Neural cell (in vitro differentiated cells): Measurements from ENCODE around the gene MXD4. TPM values are rescaled to one million over a fixed set of nuclear protein-coding genes. Genes with fewer than 3 reads are reported as not detected.

Source experiments
- H2AFZ ChIP-seq: fragments of 200-600, 300-800 bp; sonication (generic), shearing (Covaris generic); 2 replicates; pipeline ENCODE4 v1.6.0; 2014; ENCODE audit warnings: low read depth, mild to moderate bottlenecking, antibody characterized with exemption, low read length, moderate library complexity
- H3F3A ChIP-seq: fragments of 200-600 bp; shearing (Covaris generic); 2 replicates; pipeline ENCODE4 v1.6.1; 2016; ENCODE audit warnings: mild to moderate bottlenecking, moderate library complexity, mixed read lengths, antibody characterized with exemption, low read length; ENCODE audit not compliant: insufficient read depth, poor library complexity, severe bottlenecking
- H3K27ac ChIP-seq: fragments of 200-600, 300-800 bp; sonication (generic), shearing (Covaris generic); 2 replicates; pipeline ENCODE4 v1.5.1; 2014; ENCODE audit warnings: mild to moderate bottlenecking, low read length, moderate library complexity
- H3K27me3 ChIP-seq: fragments of 300-800, 200-600 bp; sonication (generic), shearing (Covaris generic); 2 replicates; pipeline ENCODE4 v1.6.0; 2014; ENCODE audit warnings: mild to moderate bottlenecking, low read depth, low read length, moderate library complexity; ENCODE audit not compliant: insufficient read depth
- H3K36me3 ChIP-seq: fragments of 300-800, 200-600 bp; sonication (generic), shearing (Covaris generic); 2 replicates; pipeline ENCODE4 v1.5.1; 2014; ENCODE audit warnings: mild to moderate bottlenecking, antibody characterized with exemption, low read length, moderate library complexity; ENCODE audit not compliant: insufficient read depth
- H3K4me2 ChIP-seq: fragments of 300-800, 200-600 bp; sonication (generic), shearing (Covaris generic); 2 replicates; pipeline ENCODE4 v1.6.0; 2014; ENCODE audit warnings: mild to moderate bottlenecking, low read length
- H3K4me3 ChIP-seq: fragments of 300-800, 200-600 bp; sonication (generic), shearing (Covaris generic); 2 replicates; pipeline ENCODE4 v1.5.1; 2014; ENCODE audit warnings: mild to moderate bottlenecking, low read length, moderate library complexity
- H3K79me2 ChIP-seq: fragments of 200-600 bp; shearing (Covaris generic); replicated peaks from 2 replicates; pipeline ENCODE4 v1.6.0; 2014; ENCODE audit warnings: mild to moderate bottlenecking, low read length, moderate library complexity; ENCODE audit not compliant: insufficient read depth
- H3K9ac ChIP-seq: fragments of 300-800, 200-600 bp; sonication (generic), shearing (Covaris generic); 2 replicates; pipeline ENCODE4 v1.6.1; 2016; ENCODE audit warnings: mild to moderate bottlenecking, low read length, mixed read lengths
- H3K9me2 ChIP-seq: fragments of 200-600 bp; shearing (Covaris generic); 2 replicates; pipeline ENCODE4 v1.6.1; 2016; ENCODE audit warnings: mild to moderate bottlenecking, low read length, mixed read lengths; ENCODE audit not compliant: insufficient read depth
- H3K9me3 ChIP-seq: fragments of 200-600, 300-800 bp; sonication (generic), shearing (Covaris generic); 2 replicates; pipeline ENCODE4 v1.6.1; 2016; ENCODE audit warnings: mild to moderate bottlenecking, mixed run types, low read length, moderate library complexity, mixed read lengths
- H4K20me1 ChIP-seq: fragments of 200-600 bp; shearing (Covaris generic); 2 replicates; pipeline ENCODE4 v1.6.1; 2016; ENCODE audit warnings: mild to moderate bottlenecking, mixed run types; ENCODE audit not compliant: insufficient read depth
- EP300 ChIP-seq: fragments of 450-650 bp; conservative IDR thresholded peaks from 2 replicates; pipeline ENCODE4 v1.6.1; 2014; ENCODE audit warnings: antibody characterized with exemption, mild to moderate bottlenecking, moderate library complexity; ENCODE audit not compliant: poor library complexity, severe bottlenecking
- EZH2 ChIP-seq: fragments of 200-600, 300-800 bp; shearing (Covaris generic), sonication (generic); IDR thresholded peaks from 2 replicates; pipeline ENCODE4 v1.6.1; 2014; ENCODE audit warnings: antibody characterized with exemption, low read length, borderline replicate concordance, mild to moderate bottlenecking; ENCODE audit not compliant: insufficient read depth, poor library complexity, severe bottlenecking
- MXI1 ChIP-seq: fragments of 450-650 bp; conservative IDR thresholded peaks from 2 replicates; pipeline ENCODE4 v1.6.1; 2014; ENCODE audit warnings: antibody characterized with exemption, mild to moderate bottlenecking; ENCODE audit not compliant: poor library complexity, severe bottlenecking
- POLR2AphosphoS5 ChIP-seq: IDR thresholded peaks from 2 replicates; pipeline ENCODE4 v1.6.1; 2012
- RAD21 ChIP-seq: fragments of 450-650 bp; conservative IDR thresholded peaks from 2 replicates; pipeline ENCODE4 v1.6.1; 2014; ENCODE audit warnings: antibody characterized with exemption, mild to moderate bottlenecking, moderate library complexity
- SMC3 ChIP-seq: fragments of 450-650 bp; conservative IDR thresholded peaks from 2 replicates; pipeline ENCODE4 v1.6.1; 2014; ENCODE audit warnings: antibody characterized with exemption, mild to moderate bottlenecking, moderate library complexity; ENCODE audit not compliant: poor library complexity
- TAF1 ChIP-seq: IDR thresholded peaks from 2 replicates; pipeline ENCODE4 v1.6.1; 2012; ENCODE audit warnings: low read depth
- polyA plus RNA-seq: library from polyadenylated mRNA; depleted of rRNA; stranded (reverse); fragments of >200 nt; gene quantifications from 2 replicates; pipeline ENCODE4 v1.2.3, GENCODE V29; 2014
- TF ChIP-seq, protein P1 (sequence below): IDR thresholded peaks from 2 replicates; pipeline ENCODE4 v1.6.1; 2012; ENCODE audit warnings: borderline replicate concordance
- TF ChIP-seq, protein P2 (sequence below): fragments of 450-650 bp; IDR thresholded peaks from 2 replicates; pipeline ENCODE4 v1.5.1; 2014; ENCODE audit warnings: antibody characterized with exemption, mild to moderate bottlenecking, moderate library complexity; ENCODE audit not compliant: poor library complexity, severe bottlenecking

MXD4 gene
- polyA plus RNA-seq, 1 donor from 2014 or later = 58.4 TPM

DNA sequence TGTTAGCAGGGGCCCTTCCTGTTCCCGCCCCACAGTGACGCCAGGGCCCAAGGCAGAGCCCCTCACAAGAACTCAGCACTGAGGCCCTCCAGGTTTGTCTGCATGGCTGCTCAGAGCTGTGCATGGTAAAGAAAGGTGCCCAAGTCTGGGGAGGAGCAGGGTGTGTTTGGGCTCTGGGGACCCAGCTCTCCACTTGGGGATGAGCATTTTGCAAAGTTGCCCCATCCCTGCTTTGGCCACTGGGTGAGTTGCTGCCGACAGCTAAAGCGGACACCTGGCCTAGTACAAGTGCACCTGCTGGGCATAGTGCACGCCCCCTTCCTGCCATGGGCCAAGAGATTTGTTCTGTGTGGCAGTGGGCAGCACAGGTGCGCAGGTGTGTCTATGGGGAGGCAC is 2.0 kb upstream of the MXD4 start:
- Histone ChIP-seq H3K27ac (no peak overlapping the region), H4K20me1 (peaks cover 20% of the 10 kb centered on the region), H2AFZ (no peak overlapping the region), H3K79me2 (peaks cover 27% of the 10 kb centered on the region), H3F3A (no peaks in the 10 kb centered on the region), H3K9me2 (no peaks in the 10 kb centered on the region), H3K4me3 (no peak overlapping the region), H3K36me3 (no peaks in the 10 kb centered on the region), H3K9ac (no peak overlapping the region), H3K4me2 (no peak overlapping the region), H3K9me3 (no peaks in the 10 kb centered on the region), H3K27me3 (no peaks in the 10 kb centered on the region)
- TF ChIP-seq EZH2 (no peak), SMC3 (no peak), EP300 (no peak), TAF1 (no peak), POLR2AphosphoS5 (no peak), RAD21 (no peak), MXI1 (no peak)
- TF ChIP-seq, protein P1, sequence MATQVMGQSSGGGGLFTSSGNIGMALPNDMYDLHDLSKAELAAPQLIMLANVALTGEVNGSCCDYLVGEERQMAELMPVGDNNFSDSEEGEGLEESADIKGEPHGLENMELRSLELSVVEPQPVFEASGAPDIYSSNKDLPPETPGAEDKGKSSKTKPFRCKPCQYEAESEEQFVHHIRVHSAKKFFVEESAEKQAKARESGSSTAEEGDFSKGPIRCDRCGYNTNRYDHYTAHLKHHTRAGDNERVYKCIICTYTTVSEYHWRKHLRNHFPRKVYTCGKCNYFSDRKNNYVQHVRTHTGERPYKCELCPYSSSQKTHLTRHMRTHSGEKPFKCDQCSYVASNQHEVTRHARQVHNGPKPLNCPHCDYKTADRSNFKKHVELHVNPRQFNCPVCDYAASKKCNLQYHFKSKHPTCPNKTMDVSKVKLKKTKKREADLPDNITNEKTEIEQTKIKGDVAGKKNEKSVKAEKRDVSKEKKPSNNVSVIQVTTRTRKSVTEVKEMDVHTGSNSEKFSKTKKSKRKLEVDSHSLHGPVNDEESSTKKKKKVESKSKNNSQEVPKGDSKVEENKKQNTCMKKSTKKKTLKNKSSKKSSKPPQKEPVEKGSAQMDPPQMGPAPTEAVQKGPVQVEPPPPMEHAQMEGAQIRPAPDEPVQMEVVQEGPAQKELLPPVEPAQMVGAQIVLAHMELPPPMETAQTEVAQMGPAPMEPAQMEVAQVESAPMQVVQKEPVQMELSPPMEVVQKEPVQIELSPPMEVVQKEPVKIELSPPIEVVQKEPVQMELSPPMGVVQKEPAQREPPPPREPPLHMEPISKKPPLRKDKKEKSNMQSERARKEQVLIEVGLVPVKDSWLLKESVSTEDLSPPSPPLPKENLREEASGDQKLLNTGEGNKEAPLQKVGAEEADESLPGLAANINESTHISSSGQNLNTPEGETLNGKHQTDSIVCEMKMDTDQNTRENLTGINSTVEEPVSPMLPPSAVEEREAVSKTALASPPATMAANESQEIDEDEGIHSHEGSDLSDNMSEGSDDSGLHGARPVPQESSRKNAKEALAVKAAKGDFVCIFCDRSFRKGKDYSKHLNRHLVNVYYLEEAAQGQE = no peak
- TF ChIP-seq, protein P2, sequence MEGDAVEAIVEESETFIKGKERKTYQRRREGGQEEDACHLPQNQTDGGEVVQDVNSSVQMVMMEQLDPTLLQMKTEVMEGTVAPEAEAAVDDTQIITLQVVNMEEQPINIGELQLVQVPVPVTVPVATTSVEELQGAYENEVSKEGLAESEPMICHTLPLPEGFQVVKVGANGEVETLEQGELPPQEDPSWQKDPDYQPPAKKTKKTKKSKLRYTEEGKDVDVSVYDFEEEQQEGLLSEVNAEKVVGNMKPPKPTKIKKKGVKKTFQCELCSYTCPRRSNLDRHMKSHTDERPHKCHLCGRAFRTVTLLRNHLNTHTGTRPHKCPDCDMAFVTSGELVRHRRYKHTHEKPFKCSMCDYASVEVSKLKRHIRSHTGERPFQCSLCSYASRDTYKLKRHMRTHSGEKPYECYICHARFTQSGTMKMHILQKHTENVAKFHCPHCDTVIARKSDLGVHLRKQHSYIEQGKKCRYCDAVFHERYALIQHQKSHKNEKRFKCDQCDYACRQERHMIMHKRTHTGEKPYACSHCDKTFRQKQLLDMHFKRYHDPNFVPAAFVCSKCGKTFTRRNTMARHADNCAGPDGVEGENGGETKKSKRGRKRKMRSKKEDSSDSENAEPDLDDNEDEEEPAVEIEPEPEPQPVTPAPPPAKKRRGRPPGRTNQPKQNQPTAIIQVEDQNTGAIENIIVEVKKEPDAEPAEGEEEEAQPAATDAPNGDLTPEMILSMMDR = no peak

- Histone ChIP-seq H3K79me2 (peaks cover 32% of the 10 kb centered on the region), H3K9me3 (no peaks in the 10 kb centered on the region), H3K9ac (peak overlapping the region; percentile 89), H3K4me3 (peak overlapping the region; percentile 81), H3K27ac (peak overlapping the region; percentile 86), H3K36me3 (no peaks in the 10 kb centered on the region), H3F3A (no peaks in the 10 kb centered on the region), H3K4me2 (peak overlapping the region; percentile 48), H3K27me3 (no peaks in the 10 kb centered on the region), H2AFZ (peak overlapping the region; percentile 56), H4K20me1 (peaks cover 24% of the 10 kb centered on the region), H3K9me2 (no peaks in the 10 kb centered on the region)
- TF ChIP-seq EP300 (no peak), RAD21 (no peak), SMC3 (no peak), TAF1 (no peak)
These were observed 988 bp upstream of the MXD4 start for GRCh38 chr4:2262944-2263250.
